ENCODE results near the gene SPHK2. TPM values are rescaled to one million over a fixed set of nuclear protein-coding genes. Genes with fewer than 3 reads are reported as not detected.

SPHK2 gene
- total RNA-seq, 2 donors from 2014 or later = 99.5 to 114 TPM

GRCh38 chr19:48636859-48637448 lies 17.6 kb downstream of the SPHK2 start, which contains the start of gene DBP:
DBP (minus strand) TSS chr19:48637379; CDS start chr19:48636994, 385 bp downstream.
- Mint-ChIP-seq H3K27me3 (ENCODE audit: insufficient read depth) (peaks cover 49% of the 10 kb centered on the region), H3K27ac (peak within 1 kb of the TSS; percentile 92), H3K9me3 (peaks cover 2% of the 10 kb centered on the region), H3K4me1 (peaks cover 21% of the 10 kb centered on the region), H3K36me3 (ENCODE audit: low read depth) (peaks cover 21% of the 10 kb centered on the region), H3K4me3 (peak within 1 kb of the TSS; percentile 61)
- Histone ChIP-seq H3K36me3 (ENCODE audit: control insufficient read depth, insufficient read depth, low read length) (no peaks in the 10 kb centered on the region), H3K9ac (ENCODE audit: extremely low read depth, low read length, poor library complexity, severe bottlenecking) (peak within 1 kb of the TSS; percentile 20), H3K27ac (ENCODE audit: low read depth, low read length) (peak within 1 kb of the TSS; percentile 95), H3K9me3 (ENCODE audit: control insufficient read depth, low read length) (no peaks in the 10 kb centered on the region), H3K4me1 (ENCODE audit: control insufficient read depth, insufficient read depth, low read length) (peaks cover 12% of the 10 kb centered on the region), H3K27me3 (ENCODE audit: control insufficient read depth, insufficient read depth, low read length, poor library complexity, severe bottlenecking) (peaks cover 11% of the 10 kb centered on the region), H3K4me3 (ENCODE audit: low read length) (peak within 1 kb of the TSS; percentile 80)
- TF ChIP-seq CTCF (conservative IDR thresholded peaks at IDR 0.05) = peak; percentile 43
- WGBS, 2 experiments (ENCODE audit: insufficient coverage in 1 of 2, insufficient read length in 1 of 2) = 0 to 1% methylated on average over 25 to 39 of the region's 40 CpGs
- peak; percentile 83 for DNase-seq

DNA sequence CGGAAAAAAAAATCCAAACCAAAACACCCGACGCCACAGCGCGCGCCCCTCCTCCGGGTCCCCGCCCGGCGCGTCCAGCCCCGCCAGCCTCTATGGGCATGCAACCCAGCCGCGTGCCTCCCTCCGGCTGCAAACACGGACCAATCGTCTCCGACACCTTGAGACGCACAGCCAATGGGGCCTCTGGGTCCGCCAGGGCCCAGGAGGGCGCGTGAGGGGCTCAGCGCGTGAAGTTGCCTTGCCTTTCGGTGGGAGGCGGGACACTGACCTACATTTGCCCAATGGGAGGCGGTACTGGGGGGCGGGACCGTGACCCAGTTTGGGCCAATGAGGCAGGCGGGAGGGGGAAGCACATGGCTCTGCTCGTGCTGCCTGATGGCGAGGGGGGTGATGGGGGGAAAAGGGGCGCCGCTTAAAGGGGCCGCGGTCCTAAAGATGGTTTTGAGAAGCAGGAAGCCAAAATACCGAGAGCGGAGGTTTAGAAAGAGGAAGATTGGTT lies 18.2 kb downstream of the SPHK2 start:
- peak overlapping the region; percentile 80 for H3K4me3 ChIP-seq (ENCODE audit: low read length)
- H3K4me1 Mint-ChIP-seq = peaks cover 21% of the 10 kb centered on the region
- peaks cover 11% of the 10 kb centered on the region for H3K4me1 ChIP-seq (ENCODE audit: control insufficient read depth, insufficient read depth, low read length)
- H3K9me3 Mint-ChIP-seq = peaks cover 2% of the 10 kb centered on the region
- H3K36me3 ChIP-seq (ENCODE audit: control insufficient read depth, insufficient read depth, low read length) = no peaks in the 10 kb centered on the region
- H3K4me3 Mint-ChIP-seq = peak overlapping the region; percentile 61
- peaks cover 11% of the 10 kb centered on the region for H3K27me3 ChIP-seq (ENCODE audit: control insufficient read depth, insufficient read depth, low read length, poor library complexity, severe bottlenecking)
- no peak for TF ChIP-seq CTCF (conservative IDR thresholded peaks at IDR 0.05)
- H3K27me3 Mint-ChIP-seq (ENCODE audit: insufficient read depth) = peaks cover 49% of the 10 kb centered on the region
- 1 to 4% methylated on average over 16 to 38 of the region's 38 CpGs for WGBS, 2 experiments (ENCODE audit: insufficient coverage in 1 of 2, insufficient read length in 1 of 2)
- peak; percentile 99 for DNase-seq
- peaks cover 20% of the 10 kb centered on the region for H3K36me3 Mint-ChIP-seq (ENCODE audit: low read depth)
- H3K27ac ChIP-seq (ENCODE audit: low read depth, low read length) = peak overlapping the region; percentile 95
- no peaks in the 10 kb centered on the region for H3K9me3 ChIP-seq (ENCODE audit: control insufficient read depth, low read length)
- H3K27ac Mint-ChIP-seq = peak overlapping the region; percentile 92
- peak overlapping the region; percentile 20 for H3K9ac ChIP-seq (ENCODE audit: extremely low read depth, low read length, poor library complexity, severe bottlenecking)

- DNase-seq = peak; percentile 96
- Histone ChIP-seq H3K4me3 (ENCODE audit: low read length) (peak overlapping the region; percentile 80), H3K27ac (ENCODE audit: low read depth, low read length) (peak overlapping the region; percentile 95), H3K4me1 (ENCODE audit: control insufficient read depth, insufficient read depth, low read length) (peaks cover 4% of the 10 kb centered on the region), H3K9ac (ENCODE audit: extremely low read depth, low read length, poor library complexity, severe bottlenecking) (peak overlapping the region; percentile 20), H3K9me3 (ENCODE audit: control insufficient read depth, low read length) (no peaks in the 10 kb centered on the region), H3K36me3 (ENCODE audit: control insufficient read depth, insufficient read depth, low read length) (no peaks in the 10 kb centered on the region), H3K27me3 (ENCODE audit: control insufficient read depth, insufficient read depth, low read length, poor library complexity, severe bottlenecking) (peaks cover 11% of the 10 kb centered on the region)
- Mint-ChIP-seq H3K4me1 (peaks cover 21% of the 10 kb centered on the region), H3K27ac (peak overlapping the region; percentile 92), H3K4me3 (peak overlapping the region; percentile 61), H3K27me3 (ENCODE audit: insufficient read depth) (peaks cover 49% of the 10 kb centered on the region), H3K9me3 (peaks cover 2% of the 10 kb centered on the region), H3K36me3 (ENCODE audit: low read depth) (peaks cover 25% of the 10 kb centered on the region)
- WGBS, 2 experiments (ENCODE audit: insufficient coverage in 1 of 2, insufficient read length in 1 of 2) = 21 to 27% methylated on average over 19 to 29 of the region's 29 CpGs
- TF ChIP-seq CTCF (conservative IDR thresholded peaks at IDR 0.05) = peak; percentile 29
Observed at GRCh38 chr19:48637948-48638830, 18.9 kb downstream of the SPHK2 start.

Data from endodermal cell (in vitro differentiated cells).